Measurements from ENCODE around the gene TPSAB1.
"Not testable (repeated sequence)": the region's sequence is repeated elsewhere in the genome, so short reads cannot be mapped to it uniquely, and the experiment has no call there.

TPSAB1 gene

GRCh38 chr16:1247903-1248537 is 7.5 kb downstream of the TPSAB1 start:
- DNase-seq (ENCODE audit: low read depth, low spot score), result not testable (repeated sequence)

- not testable (repeated sequence) for DNase-seq (ENCODE audit: low read depth, low spot score)
Measured at GRCh38 chr16:1249031-1249755, 8.7 kb downstream of the TPSAB1 start.

DNA sequence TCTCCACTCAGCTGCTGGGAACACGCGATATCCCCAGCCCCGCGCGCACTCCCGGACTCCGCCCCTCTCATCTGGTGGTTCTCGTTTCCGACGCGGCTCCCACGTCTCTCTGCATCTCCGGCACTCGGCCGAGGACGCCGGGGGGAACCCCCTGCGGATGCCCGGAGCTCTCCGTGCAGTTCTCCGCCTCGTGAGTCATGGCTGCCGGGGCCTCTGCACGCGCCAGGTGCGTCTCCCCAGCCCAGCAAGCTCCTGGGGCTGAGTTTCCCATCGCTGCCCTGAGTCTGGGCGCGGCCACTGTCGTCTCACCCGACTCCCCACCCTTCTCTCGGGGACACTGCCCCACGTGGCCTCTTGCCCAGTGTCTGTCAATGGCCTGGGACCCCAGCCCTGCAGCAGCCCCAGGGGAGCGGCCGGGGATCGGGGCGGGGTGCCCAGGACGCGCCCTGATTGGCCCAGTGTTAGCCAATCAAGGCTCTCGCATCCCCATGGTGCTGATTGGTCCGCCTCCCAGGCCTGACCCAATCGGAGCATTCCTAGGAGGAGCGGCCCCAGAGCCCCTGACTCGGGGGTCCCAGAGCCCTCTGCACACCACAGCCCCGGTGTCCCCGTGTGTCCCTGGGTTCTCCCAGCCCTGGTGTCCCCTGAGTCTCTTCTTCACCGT is 13.3 kb downstream of the TPSAB1 start:
- DNase-seq (ENCODE audit: low read depth, low spot score), result not testable (repeated sequence)

- not testable (repeated sequence) for DNase-seq (ENCODE audit: low read depth, low spot score)
Measured at GRCh38 chr16:1254821-1255220, 14.3 kb downstream of the TPSAB1 start.

GRCh38 chr16:1255276-1256122 is 15.0 kb downstream of the TPSAB1 start, which contains the start of gene TPSD1:
Gene TPSD1 (plus strand): TSS chr16:1256069. CDS start chr16:1256281, 212 bp downstream.
- DNase-seq (ENCODE audit: low read depth, low spot score), result not testable (repeated sequence)

- DNase-seq (ENCODE audit: low read depth, low spot score), result not testable (repeated sequence)
Measured at GRCh38 chr16:1256296-1256873, 15.9 kb downstream of the TPSAB1 start.

- no peak for DNase-seq (ENCODE audit: low read depth, low spot score)
Measured at GRCh38 chr16:1256874-1257322, 16.4 kb downstream of the TPSAB1 start.

DNA sequence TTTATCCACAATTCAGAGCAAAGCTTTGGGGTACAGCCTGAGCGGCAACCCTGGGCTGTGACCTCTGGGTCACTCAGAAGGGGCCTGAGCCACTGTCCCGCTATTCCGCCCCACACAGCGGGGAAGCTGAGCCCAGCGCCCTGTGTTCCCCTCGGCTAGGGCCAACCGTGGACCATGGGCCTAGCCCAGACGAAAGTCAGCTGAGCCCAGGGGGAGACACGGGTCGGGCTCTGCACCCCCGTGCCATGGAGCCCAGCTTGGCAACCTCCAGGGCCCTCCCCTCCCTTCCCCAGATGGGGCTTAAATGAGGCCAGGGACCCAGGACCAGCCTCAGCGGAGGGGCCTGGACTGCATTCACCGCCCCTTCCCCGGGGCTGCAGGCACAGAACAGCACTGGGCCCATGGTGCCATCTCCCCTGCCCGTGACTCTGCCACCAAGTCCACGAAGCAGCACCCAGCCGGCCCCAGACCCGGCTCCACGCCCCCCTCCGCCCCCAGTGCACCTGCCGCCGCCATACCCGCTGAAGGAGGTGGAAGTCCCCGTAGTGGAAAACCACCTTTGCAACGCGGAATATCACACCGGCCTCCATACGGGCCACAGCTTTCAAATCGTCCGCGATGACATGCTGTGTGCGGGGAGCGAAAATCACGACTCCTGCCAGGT is 17.2 kb downstream of the TPSAB1 start:
- DNase-seq (ENCODE audit: low read depth, low spot score), result no peak

DNA sequence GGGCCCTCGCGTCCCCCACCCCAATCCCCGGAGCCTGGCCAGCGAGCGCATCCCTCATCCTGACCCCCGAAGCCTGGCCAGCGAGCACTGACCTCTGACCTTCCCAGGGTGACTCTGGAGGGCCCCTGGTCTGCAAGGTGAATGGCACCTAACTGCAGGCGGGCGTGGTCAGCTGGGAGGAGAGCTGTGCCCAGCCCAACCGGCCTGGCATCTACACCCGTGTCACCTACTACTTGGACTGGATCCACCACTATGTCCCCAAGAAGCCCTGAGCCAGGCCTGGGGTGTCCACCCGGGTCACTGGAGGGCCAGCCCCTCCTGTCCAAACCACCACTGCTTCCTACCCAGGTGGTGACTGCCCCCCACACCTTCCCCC is 17.7 kb downstream of the TPSAB1 start:
- no peak for DNase-seq (ENCODE audit: low read depth, low spot score)

DNA sequence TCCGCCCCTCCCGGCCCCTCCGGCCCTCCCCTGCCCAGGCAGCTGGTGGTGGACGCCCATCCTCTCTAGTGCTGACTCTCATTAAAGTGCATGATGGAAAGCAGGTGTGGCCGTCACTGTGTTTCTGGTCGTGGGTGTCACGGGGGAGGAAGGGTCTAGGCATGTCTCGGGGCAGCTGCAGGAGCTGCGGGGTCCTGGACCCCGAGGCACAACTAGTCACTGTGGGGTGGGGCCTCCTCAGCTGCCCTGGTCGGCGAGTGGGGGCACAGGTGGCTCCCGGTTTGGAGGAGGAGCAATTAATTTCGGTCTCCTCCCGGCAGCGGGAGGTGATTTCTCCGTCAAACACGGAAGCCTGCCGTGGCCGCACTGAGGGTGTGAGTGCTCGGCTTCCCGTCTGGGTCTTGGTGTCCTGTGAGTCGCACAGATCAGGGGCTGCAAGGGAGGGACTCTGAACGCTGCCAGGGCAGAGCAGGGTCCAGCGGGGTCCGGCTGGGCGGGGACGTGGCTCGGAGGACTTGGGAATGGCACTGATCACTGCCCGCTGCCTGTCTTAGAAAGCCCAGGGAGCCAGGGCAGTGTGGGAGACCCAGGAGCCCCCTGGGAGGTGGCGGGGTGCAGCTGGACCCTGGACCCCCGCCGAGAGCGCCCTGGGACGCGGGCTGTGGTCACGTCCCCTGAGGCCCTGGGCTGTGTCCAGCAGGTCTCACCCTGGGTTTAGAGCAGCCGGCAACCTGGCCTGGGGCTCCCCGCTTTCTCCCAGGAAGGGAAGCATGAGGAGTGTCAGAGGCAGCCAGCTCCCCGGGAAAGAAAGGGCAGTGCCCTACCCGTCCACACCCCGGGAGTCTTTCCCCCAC is 18.6 kb downstream of the TPSAB1 start:
- DNase-seq (ENCODE audit: low read depth, low spot score), result no peak

DNA sequence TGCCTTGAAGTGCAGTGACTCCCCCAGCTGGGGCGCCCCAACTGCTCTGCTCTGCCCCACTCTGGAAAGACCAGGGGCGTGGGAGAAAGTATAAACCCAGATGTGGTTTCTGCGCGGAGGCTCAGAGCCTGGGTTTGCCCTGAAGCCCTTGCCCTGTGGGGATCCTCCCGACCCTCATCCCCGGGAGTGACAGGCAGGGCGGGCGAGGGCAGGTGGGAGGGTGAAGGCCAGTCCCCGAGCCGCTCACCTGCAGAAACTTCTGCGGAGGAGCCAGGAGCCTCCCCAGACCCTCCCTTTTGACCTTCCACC is 19.2 kb downstream of the TPSAB1 start:
- DNase-seq (ENCODE audit: low read depth, low spot score), result no peak

DNA sequence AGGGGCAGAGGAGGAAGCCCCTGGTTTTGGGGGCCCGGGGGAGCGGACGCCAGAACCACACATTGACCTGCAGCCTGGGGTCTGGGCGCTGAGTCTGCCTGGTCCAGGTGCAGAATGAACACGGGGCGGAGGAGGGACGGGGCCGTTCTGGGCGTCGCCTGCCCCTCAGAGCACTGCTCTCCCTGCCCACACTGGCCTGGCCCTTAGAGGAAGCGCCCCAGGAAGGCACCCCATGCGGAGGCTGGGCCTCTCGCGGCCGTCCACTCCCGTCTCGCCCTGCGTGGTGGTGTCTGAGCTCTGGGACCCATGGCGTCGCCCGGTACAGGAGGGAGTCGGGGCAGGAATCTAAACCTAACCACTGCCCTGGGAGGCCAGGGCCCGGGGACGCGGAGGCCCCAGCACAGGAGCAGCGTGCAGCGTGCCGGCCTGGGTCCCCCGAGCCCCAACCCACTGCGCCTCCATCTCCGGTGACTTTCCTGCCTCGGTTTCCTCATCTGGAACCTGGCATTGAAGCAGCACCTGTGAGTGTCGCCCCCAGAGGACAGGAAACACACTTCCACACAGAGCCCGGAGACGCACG is 19.7 kb downstream of the TPSAB1 start:
- DNase-seq (ENCODE audit: low read depth, low spot score), result no peak

- DNase-seq (ENCODE audit: low read depth, low spot score), result no peak
Measured at GRCh38 chr16:1261131-1261892, 20.8 kb downstream of the TPSAB1 start.

- no peak for DNase-seq (ENCODE audit: low read depth, low spot score)
Measured at GRCh38 chr16:1262210-1262845, 21.8 kb downstream of the TPSAB1 start.

GRCh38 chr16:1262846-1263221 is 22.3 kb downstream of the TPSAB1 start:
- no peak for DNase-seq (ENCODE audit: low read depth, low spot score)

DNA sequence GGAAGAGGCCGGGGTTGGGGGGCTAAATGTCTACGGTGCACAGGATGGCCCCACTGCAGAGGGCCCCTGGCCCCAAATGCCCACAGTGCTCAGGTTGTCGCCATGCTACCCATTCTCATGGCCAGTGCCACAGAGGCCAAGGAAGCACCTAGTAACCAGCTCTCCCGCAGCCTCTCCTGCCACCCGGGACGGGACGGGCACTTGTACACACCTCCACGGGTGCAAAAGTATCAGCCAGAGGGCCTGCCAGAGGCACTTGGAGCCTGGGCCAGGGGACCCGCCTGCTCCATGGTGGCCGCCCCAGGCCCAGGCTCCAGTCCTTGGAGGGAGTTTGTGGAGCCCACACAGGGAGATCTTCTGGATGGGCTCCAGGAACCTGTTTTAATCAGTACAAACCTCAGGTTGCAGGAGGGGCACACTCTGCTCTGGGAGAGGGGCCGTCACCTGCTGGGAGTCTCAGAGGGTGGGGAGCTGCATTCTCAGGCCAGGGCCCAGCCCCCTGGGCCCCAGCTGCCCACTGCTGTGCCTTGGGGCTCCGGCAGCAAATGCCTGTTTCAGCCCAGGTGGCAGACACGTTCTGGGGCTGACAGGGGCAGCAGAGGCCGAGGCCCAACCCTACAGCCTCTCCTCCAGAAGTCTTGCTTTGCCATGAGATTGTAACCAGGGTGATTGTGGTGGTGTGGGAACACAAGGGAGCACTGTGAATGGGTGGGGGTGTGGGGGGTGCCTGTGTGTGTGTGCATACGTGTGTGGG is 23.3 kb downstream of the TPSAB1 start:
- no peak for DNase-seq (ENCODE audit: low read depth, low spot score)

DNA sequence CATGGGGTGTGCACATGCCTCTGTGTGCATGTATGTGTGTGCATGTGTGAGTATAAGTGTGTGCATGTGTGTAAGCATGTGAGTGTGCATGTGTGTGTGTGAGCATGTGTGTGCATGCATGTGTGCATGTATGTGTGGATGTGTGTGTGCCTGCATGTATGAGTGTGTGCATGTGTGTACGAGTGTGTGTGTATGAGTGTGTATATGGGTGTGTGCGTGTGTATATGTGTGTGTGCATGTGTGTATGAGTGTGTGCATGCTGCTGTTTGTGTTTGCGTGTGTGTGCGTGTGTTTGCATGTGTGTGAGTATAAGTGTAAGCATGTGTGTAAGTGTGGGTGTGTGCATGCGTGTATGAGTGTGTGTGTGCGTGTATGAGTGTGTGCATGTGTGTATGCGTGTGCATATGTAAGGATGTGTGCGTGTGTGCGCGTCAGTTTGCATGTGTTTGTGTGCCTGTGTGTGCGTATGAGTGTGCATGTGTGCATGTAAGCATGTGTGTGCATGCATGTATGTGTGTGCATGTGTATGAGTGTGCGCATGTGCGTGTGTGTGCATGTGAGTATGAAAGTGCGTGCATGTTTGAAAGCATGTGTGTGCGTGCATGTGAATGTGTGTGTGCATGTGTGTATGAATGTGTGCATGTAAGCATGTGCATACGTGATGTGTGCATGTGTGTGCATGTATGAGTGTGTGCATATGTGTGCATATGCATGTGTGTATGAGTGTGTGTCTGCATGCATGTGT is 24.0 kb downstream of the TPSAB1 start:
- DNase-seq (ENCODE audit: low read depth, low spot score), result no peak

Measured in iPS DF 19.7 (cell line).